GM12878 (cell line): ENCODE data around the gene ABCA9. TPM values are rescaled to one million over a fixed set of nuclear protein-coding genes. Genes with fewer than 3 reads are reported as not detected.
A peak's percentile ranks its signal among the peaks of the same experiment; 100 is the strongest.

Experiments used
- ATAC-seq: fragments of 200-7000 bp; cut with Tn5 transposase; 3 replicates; pipeline ENCODE4 v1.9.1; 2020; ENCODE audit warnings: mild to moderate bottlenecking, moderate library complexity
- BruUV-seq: library from RNA; stranded (reverse); fragments of 400-500 nt; replicated peaks from 2 replicates; lab custom pipeline; 2021; lab: Mats Ljungman, UMichigan
- CTCF ChIA-PET: fragments of 300-600 bp; sonication (Branson Sonifier 250); formaldehyde crosslinking; extraction: SDS; loops from one replicate; lab custom pipeline; 2021; ENCODE audit warnings: inconsistent platforms; lab: Yijun Ruan, JAX
- POLR2A ChIA-PET: fragments of 350-600 bp; formaldehyde crosslinking; extraction: SDS; loops from one replicate; lab custom pipeline; 2021; ENCODE audit warnings: inconsistent platforms; lab: Charles Lee
- RAD21 ChIA-PET: fragments of 300-600 bp; sonication (Branson Sonifier 250); formaldehyde crosslinking; loops from one replicate; lab custom pipeline; 2023; ENCODE audit warnings: antibody characterized with exemption; ENCODE audit not compliant: unreplicated experiment; lab: Charles Lee
- SMC1A ChIA-PET: fragments of 300-600 bp; sonication (Branson Sonifier 250); formaldehyde crosslinking; loops from one replicate; lab custom pipeline; 2023; ENCODE audit not compliant: unreplicated experiment, uncharacterized antibody; lab: Charles Lee
- DNase-seq: peaks from one replicate; pipeline ENCODE4 v3.0.0-alpha.2; 2011; ENCODE audit warnings: low read depth, low spot score
- FAIRE-seq: peaks from 3 replicates; lab custom pipeline; 2011; peaks lifted over from hg19 to GRCh38; lab: Jason Lieb, UNC
- H2AFZ ChIP-seq: 2 replicates; pipeline ENCODE4 v1.6.0; 2011; ENCODE audit warnings: low read depth, low read length, control low read depth; ENCODE audit not compliant: control insufficient read depth
- H3K27ac ChIP-seq: 2 replicates; pipeline ENCODE4 v1.5.1; 2011; ENCODE audit warnings: control low read depth; ENCODE audit not compliant: control insufficient read depth, insufficient read depth
- H3K27me3 ChIP-seq, 2 experiments: replicated peaks in 1 of 2; 2 replicates each; pipeline versions ENCODE4 v1.6.0 to v1.6.1; 2011; ENCODE audit warnings: low read length in 1 of 2; ENCODE audit not compliant: control insufficient read depth in 2 of 2, insufficient read depth in 2 of 2
- H3K36me3 ChIP-seq, 2 experiments: 2 replicates each; pipeline ENCODE4 v1.5.1; 2011; ENCODE audit warnings: low read length in 1 of 2; ENCODE audit not compliant: control insufficient read depth in 2 of 2, insufficient read depth in 2 of 2
- H3K4me1 ChIP-seq: 2 replicates; pipeline ENCODE4 v1.6.1; 2011; ENCODE audit warnings: mild to moderate bottlenecking, low read length, moderate library complexity, mixed read lengths; ENCODE audit not compliant: control insufficient read depth, insufficient read depth
- H3K4me2 ChIP-seq: 2 replicates; pipeline ENCODE4 v1.6.0; 2011; ENCODE audit warnings: control low read depth; ENCODE audit not compliant: control insufficient read depth, insufficient read depth
- H3K4me3 ChIP-seq: fragments of 200-600 bp; sonication (generic); 2 replicates; pipeline ENCODE4 v1.5.1; 2016
- H3K79me2 ChIP-seq: 2 replicates; pipeline ENCODE4 v1.6.0; 2011; ENCODE audit warnings: low read length; ENCODE audit not compliant: control insufficient read depth, insufficient read depth
- H3K9ac ChIP-seq: 2 replicates; pipeline ENCODE4 v1.8.0; 2011; ENCODE audit warnings: low read length, control low read depth, mixed read lengths; ENCODE audit not compliant: control insufficient read depth, insufficient read depth
- H3K9me3 ChIP-seq: replicated peaks from 3 replicates; pipeline ENCODE4 v1.5.1; 2011; ENCODE audit warnings: mild to moderate bottlenecking, low read length; ENCODE audit not compliant: control insufficient read depth, insufficient read depth
- H4K20me1 ChIP-seq: 2 replicates; pipeline ENCODE4 v1.6.0; 2011; ENCODE audit not compliant: control insufficient read depth, insufficient read depth
- BHLHE40 ChIP-seq, 2 experiments: fragments of 450-650 bp in 1 of 2; IDR thresholded peaks; 2 replicates each; pipeline ENCODE4 v1.6.1; 2011 to 2017; ENCODE audit warnings: low read depth in 2 of 2, borderline replicate concordance in 1 of 2, improper control_type of control experiment in 1 of 2, low read length in 1 of 2, mild to moderate bottlenecking in 1 of 2
- CTCF ChIP-seq, 3 experiments: IDR thresholded peaks in 2 of 3; conservative IDR thresholded peaks in 1 of 3; 2 replicates each; pipeline ENCODE4 v1.5.1; 2011; ENCODE audit warnings: low read depth in 3 of 3, low read length in 3 of 3, mild to moderate bottlenecking in 3 of 3, control low read depth in 2 of 3, moderate library complexity in 2 of 3, inconsistent platforms in 1 of 3, mixed read lengths in 1 of 3; ENCODE audit not compliant: control insufficient read depth in 2 of 3, insufficient read depth in 1 of 3; ENCODE audit errors: extremely low read depth in 1 of 3
- RAD21 ChIP-seq: IDR thresholded peaks from 2 replicates; pipeline ENCODE4 v1.6.1; 2011; ENCODE audit warnings: mild to moderate bottlenecking, low read depth, low read length, moderate library complexity; ENCODE audit not compliant: insufficient read depth
- SMC3 ChIP-seq: IDR thresholded peaks from 2 replicates; pipeline ENCODE4 v1.6.1; 2011; ENCODE audit warnings: low read length, improper control_type of control experiment, borderline replicate concordance
- WGBS: methylation state at CpG from one replicate; pipeline ENCODE4 v1.1.6; 2016; ENCODE audit warnings: low lambda C conversion rate; ENCODE audit not compliant: insufficient replicate concordance, insufficient coverage; ENCODE audit errors: missing lambda C conversion rate; 5-methylcytosine and 5-hydroxymethylcytosine counted together
- in situ Hi-C: fragments of 300-500 bp; cut with MboI; formaldehyde crosslinking; loops from 9 replicates; pipeline ENCODE4 v1.14.3; 2018; ENCODE audit warnings: mixed read lengths
- intact Hi-C: fragments of 100-400 bp; cut with micrococcal nuclease; formaldehyde crosslinking; loops from one replicate; pipeline ENCODE4 v1.14.2; 2022; ENCODE audit not compliant: unreplicated experiment
- polyA plus RNA-seq, 11 experiments: library from polyadenylated mRNA; depleted of rRNA in 4 of 11; unstranded in 6 of 11; stranded (reverse) in 5 of 11; fragments of >200 nt; fragmentation: Nextera tagmentation in 4 of 11; fragmentation: Illumina TruSeq in 1 of 11; extraction: Ambion mirVana in 4 of 11; extraction: Trizol in 1 of 11; gene quantifications; 1 replicate in 1 of 11; 2 replicates in 10 of 11; pipeline versions ENCODE4 v1.2.1 to v1.2.3, GENCODE V29; 2011 to 2016; ENCODE audit warnings: inconsistent platforms in 2 of 11, missing spikeins in 2 of 11, low read depth in 1 of 11
- total RNA-seq, 4 experiments: library from RNA; depleted of rRNA in 3 of 4; stranded (reverse); fragments of >200 nt in 3 of 4; fragmentation: Illumina TruSeq in 1 of 4; extraction: Trizol in 1 of 4; gene quantifications; 2 replicates each; pipeline versions ENCODE4 v1.2.1 to v1.2.3, GENCODE V29; 2013 to 2021

The ABCA9 gene
- total and polyA plus RNA-seq, 10 of the 15 experiments (the other 5 are each of a cell fraction or from before 2014, with no cell fraction given), result under 0.01 to 2.9 (median 0.31) TPM

GRCh38 chr17:68972119-68972704 is 88.5 kb downstream of the ABCA9 start:
- no peaks in the 10 kb centered on the region for H3K79me2 ChIP-seq
- in situ Hi-C loops, result no loop called here
- ChIA-PET RAD21 (no interaction called here), POLR2A (no interaction called here), SMC1A (no interaction called here), CTCF (interaction anchor here (2.2 to 2.9 kb wide), 2 partner anchors 177 to 195 kb away, joined by 8 to 12 read pairs; no protein-coding TSS in a partner anchor)
- H3K27ac ChIP-seq, result no peak overlapping the region
- H3K36me3 ChIP-seq, result no peaks in the 10 kb centered on the region
- 35% methylated on average over 4 of the region's 4 CpGs for WGBS
- H3K9ac ChIP-seq, result no peak overlapping the region
- H3K4me2 ChIP-seq, result no peak overlapping the region
- H3K9me3 ChIP-seq, result no peaks in the 10 kb centered on the region
- no peak for TF ChIP-seq BHLHE40 (IDR thresholded peaks at IDR 0.05; ENCODE audit: borderline replicate concordance in 1 of 2, low read depth in 2 of 2, low read length in 1 of 2)
- TF ChIP-seq RAD21, result peak; percentile 55
- peak; percentile 61; the same call in 1 of the 2 replicates for TF ChIP-seq SMC3
- TF ChIP-seq CTCF (IDR thresholded peaks at IDR 0.05 in 2 of 3, conservative IDR thresholded peaks at IDR 0.05 in 1 of 3; ENCODE audit: control insufficient read depth in 2 of 3, extremely low read depth in 1 of 3, insufficient read depth in 1 of 3, low read depth in 3 of 3, low read length in 3 of 3), result peak; percentile 42 to 44 (median 43); a peak in 5 of 6 replicates
- no peaks in the 10 kb centered on the region for H3K27me3 ChIP-seq
- FAIRE-seq (no peak), DNase-seq (no peak), ATAC-seq (peak; percentile 42; the same call in 1 of the 3 replicates)
- H4K20me1 ChIP-seq, result no peaks in the 10 kb centered on the region
- no peak overlapping the region for H3K4me3 ChIP-seq
- no peak overlapping the region for H2AFZ ChIP-seq
- H3K4me1 ChIP-seq, result no peaks in the 10 kb centered on the region
- no TSS peak for BruUV-seq
- intact Hi-C loops, result loop anchor here (5.0 kb wide), 2 partner anchors 195 to 275 kb away; no protein-coding TSS in a partner anchor
